GM19099 (cell line): Measurements from ENCODE around the gene LENG8.

Experiments
- POLR2A ChIP-seq: IDR thresholded peaks from 3 replicates; pipeline ENCODE4 v1.6.1; 2011; ENCODE audit warnings: low read depth; ENCODE audit not compliant: insufficient read length; ENCODE audit errors: extremely low read depth

Gene LENG8

GRCh38 chr19:54460230-54461005 is 11.4 kb downstream of the LENG8 start:
- TF ChIP-seq POLR2A, result no peak

- TF ChIP-seq POLR2A, result no peak
Observed at GRCh38 chr19:54461210-54461609, 12.2 kb downstream of the LENG8 start.

- TF ChIP-seq POLR2A, result no peak
Observed at GRCh38 chr19:54461613-54462012, 12.6 kb downstream of the LENG8 start.

- no peak for TF ChIP-seq POLR2A
Observed at GRCh38 chr19:54462047-54462654, 13.2 kb downstream of the LENG8 start.

- no peak for TF ChIP-seq POLR2A
Observed at GRCh38 chr19:54462655-54463530, 13.9 kb downstream of the LENG8 start.

GRCh38 chr19:54463531-54464043 is 14.6 kb downstream of the LENG8 start, which contains the start of gene LENG9:
LENG9 (minus strand) TSS chr19:54463778; CDS start chr19:54463526, 252 bp downstream.
- peak; percentile 79 for TF ChIP-seq POLR2A

GRCh38 chr19:54464044-54464629 is 15.1 kb downstream of the LENG8 start:
- TF ChIP-seq POLR2A, result no peak

- TF ChIP-seq POLR2A, result peak; percentile 79
Observed at GRCh38 chr19:54464630-54465425, 15.8 kb downstream of the LENG8 start.

- no peak for TF ChIP-seq POLR2A
Observed at GRCh38 chr19:54465426-54466109, 16.6 kb downstream of the LENG8 start.

- no peak for TF ChIP-seq POLR2A
Observed at GRCh38 chr19:54469496-54469934, 20.5 kb downstream of the LENG8 start.

- TF ChIP-seq POLR2A, result no peak
Observed at GRCh38 chr19:54470276-54470887, 21.4 kb downstream of the LENG8 start.

- TF ChIP-seq POLR2A, result no peak
Observed at GRCh38 chr19:54470991-54471782, 22.2 kb downstream of the LENG8 start.
